HG03378 (cell line): ENCODE results near the gene MAPK7.

Experiments
- ATAC-seq: cut with Tn5 transposase; IDR thresholded peaks from one replicate; pipeline ENCODE4 v1.9.1; 2021; ENCODE audit warnings: mild to moderate bottlenecking, moderate library complexity; ENCODE audit not compliant: unreplicated experiment

MAPK7 gene

DNA sequence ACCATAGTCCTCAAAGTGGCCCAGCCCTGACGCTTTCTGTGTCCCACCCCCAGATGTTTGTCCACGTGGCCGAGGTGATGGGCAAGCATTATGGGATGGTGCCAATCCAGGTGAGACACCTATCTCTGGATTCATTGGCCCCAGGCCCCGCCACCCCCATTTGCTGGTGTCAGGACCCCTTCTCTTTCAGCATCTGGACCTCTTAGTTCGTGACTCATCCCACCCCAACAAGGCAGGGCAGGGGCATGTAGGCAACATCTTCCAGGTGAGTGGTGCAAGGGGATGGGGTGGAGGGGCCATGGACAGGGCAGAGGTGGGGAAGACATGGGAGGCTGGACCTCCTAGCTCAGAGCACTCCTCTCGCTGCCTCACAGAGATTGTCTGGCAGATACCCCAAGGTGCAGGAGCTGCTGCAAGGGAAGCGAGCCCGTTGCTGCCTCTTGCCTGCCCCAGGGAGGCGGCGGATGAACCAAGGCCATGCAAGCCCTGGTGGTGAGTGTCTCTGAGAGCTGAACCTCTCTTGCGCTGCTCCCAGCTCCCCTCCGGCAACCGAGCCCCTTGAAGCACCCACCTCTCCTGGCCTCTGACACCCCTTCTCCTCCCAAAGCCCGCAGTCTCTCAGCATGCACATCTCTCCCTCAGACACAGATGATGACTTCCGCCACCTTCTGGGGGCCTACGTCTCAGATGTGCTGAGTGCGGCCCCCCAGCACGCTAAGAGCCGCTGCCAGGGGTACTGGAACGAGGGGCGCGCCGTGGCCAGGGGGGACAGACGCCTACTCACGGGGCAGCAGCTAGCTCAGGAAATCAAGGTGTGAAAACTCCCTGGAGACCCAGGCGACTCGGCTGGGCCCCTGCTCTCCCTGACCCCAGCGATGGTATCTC, 36.3 kb downstream of the MAPK7 start:
- ATAC-seq: no peak

DNA sequence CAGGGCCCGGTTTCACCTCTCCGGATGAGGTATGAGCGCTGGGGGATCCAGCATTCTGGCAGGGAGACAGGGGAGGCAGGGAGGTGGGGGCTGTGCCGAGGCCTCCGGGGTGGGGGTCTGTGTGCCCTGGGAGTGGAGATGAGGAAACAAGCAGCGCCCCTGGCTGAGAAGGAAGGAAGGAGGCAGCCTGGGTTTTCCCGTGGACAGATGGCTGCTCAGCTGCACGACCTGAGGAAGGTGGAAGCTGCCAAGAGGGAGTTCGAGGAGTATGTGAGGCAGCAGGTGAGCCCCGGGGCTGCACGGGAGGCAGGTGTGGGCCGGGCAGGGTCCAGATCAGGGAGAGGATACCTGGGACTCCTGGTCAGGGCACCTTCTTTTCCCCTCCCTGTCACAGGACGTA, 37.0 kb downstream of the MAPK7 start:
- ATAC-seq: no peak

DNA sequence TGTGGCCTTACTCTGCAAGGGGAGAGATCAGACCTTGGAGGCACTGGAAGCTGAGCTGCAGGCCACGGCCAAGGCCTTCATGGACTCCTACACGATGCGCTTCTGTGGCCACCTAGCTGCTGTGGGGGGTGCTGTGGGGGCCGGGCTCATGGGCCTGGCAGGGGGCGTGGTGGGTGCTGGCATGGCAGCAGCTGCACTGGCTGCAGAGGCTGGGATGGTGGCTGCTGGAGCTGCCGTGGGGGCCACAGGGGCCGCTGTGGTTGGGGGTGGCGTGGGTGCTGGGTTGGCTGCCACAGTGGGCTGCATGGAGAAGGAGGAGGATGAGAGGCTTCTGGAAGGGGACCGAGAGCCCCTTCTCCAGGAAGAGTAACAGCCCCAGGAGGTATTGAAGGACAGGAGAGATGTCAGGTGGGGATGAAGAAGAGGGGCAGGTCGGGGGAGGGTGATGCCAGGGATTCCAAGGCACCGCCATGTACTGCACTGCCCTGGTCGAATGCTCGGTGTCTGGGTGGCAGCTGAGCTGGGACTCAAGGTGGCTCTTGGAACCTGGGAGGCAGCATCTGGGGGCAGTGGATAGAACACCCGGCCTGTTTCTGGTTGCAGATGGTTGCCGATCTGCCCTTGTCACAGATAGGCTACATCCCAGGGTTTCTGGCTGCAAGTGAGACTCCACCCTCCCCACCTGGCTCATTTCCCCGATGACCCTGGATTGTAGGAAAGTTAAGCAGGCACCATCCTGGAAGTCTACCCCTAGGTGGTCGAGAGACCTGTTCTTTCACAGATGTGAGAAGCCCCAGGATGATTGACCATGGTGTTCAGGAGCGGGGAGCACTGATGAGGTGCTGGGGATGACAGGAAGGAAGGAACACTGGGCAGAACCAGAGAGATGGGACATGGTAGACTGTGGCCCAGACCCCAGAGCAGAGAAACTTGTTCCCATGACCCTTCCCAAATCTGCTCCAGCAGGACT, 37.8 kb downstream of the MAPK7 start:
- no peak for ATAC-seq

DNA sequence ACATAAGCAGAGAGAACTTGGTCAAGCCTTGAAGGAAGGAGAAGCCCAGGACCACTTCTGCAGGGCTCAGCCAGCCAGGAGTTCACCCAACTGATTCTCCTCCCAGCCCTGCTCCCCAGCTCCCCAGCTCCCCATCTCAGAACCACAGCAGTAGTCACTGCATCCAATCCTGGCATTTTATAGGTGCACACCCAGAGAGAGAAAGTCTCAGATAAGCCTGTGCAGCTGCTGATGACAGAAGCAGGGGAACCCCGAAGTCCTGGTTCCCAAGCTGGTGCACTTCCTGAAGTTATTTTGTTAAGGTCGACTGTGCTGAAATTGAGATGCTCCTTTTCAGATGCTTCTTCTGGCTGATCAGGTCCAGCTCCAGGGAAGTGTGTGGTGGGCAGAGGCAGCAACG, 39.3 kb downstream of the MAPK7 start:
- ATAC-seq: no peak

DNA sequence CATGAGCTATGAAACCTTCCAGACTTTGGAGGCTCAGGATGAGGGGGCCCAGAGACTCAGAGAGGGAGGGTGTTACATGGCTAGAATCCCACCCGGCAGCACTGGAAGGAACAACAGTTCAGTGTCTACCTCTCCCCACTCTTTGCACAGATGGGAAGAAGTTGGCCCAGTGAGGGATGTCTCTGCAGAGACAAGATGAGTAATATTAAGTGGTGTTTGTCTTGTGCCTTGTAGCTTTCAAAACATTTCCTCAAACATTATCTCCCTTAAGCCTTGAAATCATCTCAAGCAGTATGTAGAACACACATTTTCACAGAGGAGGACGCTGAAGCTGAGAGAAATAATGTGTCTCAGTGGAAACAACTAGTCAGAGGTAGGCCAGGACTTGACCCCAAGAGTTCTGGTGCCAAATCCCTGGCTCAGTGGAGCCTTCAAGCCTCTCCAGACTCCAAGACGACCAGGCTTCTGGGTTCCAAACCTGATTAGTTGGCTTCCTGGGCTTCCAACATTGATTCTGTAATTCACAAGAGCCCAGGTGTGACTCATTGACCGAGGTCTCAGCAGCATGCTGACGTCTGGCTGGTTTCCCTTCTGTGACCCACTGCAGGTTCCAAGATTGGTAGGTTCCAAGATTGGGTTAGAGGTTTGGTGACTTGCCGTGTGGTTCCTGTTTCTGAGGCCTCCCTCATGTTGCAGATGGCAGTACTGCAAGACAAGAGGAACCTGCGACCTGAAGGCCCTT, 40.1 kb downstream of the MAPK7 start:
- ATAC-seq: no peak

DNA sequence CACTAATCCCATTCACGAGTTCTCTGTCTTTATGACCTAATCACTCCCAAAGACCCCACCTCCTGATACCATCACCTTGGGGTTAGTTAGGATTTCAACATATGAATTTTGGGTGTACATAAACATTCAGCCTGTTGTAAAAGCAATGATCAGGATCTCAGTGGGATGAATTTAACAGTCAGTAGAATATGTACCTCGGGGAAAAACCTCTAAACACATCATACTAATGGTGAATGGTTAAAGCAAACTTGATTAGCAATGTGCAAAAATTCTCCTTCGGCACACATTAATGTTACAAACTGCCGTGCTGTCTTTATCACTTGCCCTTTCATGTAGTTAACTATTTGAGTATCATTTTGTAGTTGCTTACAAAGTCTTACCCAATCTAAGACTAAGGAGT, 42.9 kb downstream of the MAPK7 start:
- ATAC-seq: no peak

DNA sequence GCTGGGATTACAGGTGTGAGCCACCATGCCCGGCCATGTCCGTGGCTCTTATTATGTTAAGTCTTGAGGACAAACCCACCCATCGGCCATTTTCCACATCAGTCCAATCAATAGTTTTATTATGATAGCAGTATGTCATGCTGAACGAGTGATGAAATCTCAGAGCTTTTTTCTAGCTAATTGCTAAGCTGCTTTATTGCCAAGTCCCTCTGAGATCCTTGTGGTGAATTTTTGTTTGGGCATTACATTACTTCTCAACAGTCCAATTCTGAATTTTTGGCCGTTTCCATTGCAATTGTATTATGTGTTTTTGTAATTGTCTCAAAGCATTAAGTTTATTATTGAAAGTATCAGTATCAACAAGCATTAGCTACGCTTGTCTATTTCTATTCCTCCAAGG, 43.6 kb downstream of the MAPK7 start:
- no peak for ATAC-seq

DNA sequence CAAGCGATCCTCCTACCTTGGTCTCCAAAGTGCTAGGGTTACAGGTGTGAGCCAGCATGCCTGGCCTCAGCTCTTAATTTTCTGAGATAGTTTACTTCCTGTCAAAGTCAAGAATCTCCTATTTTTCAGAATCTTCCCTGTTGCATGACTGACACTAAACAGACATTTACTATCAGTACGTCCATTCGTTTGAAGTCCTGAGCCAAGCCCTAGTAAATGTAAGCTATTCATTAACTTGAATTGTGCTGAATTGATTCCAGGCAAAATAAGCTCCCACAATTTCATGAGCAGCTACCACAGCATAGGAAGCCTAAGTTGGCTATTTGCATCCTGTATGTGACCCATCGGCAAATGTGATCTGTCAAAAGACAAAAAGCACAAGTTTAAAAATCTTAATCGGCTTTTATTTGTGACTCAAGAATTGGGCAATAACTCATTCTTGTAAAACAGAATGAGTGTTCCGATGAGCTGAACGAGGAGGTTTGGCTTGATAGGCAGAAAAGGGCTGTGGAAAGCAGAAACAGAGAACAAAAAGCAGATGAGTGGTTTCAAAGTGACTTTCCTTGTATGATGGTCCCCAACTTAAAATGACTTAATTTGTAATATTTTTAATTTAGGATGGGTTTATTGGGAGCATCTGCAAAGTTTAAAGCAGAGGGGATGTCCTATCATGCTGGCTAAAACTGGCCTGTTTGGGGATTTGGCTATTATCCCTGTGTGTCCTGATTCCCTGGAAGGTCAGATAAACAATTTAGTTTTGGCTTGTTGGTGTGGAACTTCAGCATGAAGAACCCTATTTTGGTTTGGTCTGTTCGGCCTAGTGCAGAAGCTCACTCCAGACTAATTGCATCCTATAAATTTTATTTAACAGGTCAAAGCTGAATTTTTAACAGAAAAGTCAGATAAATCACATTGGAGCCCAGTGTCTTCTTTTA, 46.9 kb downstream of the MAPK7 start:
- no peak for ATAC-seq

DNA sequence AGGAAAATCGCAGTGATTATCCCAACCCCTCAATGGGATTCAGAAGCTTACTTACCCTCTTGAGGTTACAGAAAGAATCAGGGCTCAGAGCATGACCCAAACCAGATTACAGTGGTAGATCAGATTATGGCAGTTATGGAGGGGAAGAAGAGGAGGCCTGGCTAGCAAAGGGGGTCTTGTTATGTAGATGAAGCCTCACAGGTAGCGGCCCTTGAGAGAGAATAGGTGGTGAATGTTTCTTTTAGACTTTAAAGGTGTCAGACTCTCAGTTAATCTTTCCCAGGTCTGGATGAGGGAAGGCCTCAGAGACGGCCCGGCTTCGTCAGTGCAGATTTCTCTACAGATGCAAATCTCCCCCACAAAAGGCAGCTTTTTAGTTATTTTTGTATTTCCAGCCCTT, 48.3 kb downstream of the MAPK7 start:
- ATAC-seq: no peak

DNA sequence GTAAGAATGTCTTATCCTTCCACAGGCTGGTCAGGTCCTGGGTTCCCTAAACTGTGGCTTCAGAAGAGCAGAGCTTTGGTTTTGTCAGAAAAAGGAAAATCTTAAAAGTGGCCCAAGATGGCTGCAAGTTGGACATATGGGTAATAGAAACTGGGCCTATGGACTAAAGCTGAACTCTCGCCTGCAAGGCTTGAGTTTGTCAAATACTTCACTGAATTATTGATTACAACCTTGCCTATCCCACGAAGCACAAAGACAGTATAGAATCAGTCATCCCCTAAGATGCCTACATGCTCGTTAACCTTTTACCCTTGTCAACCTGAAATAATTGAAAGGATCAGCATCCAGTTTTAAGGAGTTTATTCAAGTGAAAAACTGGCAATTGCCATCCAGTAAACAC, 53.4 kb downstream of the MAPK7 start:
- ATAC-seq: no peak
